ENCODE measurements around the gene B4GAT1. TPM values are rescaled to one million over a fixed set of nuclear protein-coding genes. Genes with fewer than 3 reads are reported as not detected.
A peak's percentile ranks its signal among the peaks of the same experiment; 100 is the strongest.

Gene B4GAT1
- total and polyA plus RNA-seq, 2 of the 13 experiments (the other 11 are each of a cell fraction or from before 2014, with no cell fraction given) = 40.4 to 109 TPM

DNA sequence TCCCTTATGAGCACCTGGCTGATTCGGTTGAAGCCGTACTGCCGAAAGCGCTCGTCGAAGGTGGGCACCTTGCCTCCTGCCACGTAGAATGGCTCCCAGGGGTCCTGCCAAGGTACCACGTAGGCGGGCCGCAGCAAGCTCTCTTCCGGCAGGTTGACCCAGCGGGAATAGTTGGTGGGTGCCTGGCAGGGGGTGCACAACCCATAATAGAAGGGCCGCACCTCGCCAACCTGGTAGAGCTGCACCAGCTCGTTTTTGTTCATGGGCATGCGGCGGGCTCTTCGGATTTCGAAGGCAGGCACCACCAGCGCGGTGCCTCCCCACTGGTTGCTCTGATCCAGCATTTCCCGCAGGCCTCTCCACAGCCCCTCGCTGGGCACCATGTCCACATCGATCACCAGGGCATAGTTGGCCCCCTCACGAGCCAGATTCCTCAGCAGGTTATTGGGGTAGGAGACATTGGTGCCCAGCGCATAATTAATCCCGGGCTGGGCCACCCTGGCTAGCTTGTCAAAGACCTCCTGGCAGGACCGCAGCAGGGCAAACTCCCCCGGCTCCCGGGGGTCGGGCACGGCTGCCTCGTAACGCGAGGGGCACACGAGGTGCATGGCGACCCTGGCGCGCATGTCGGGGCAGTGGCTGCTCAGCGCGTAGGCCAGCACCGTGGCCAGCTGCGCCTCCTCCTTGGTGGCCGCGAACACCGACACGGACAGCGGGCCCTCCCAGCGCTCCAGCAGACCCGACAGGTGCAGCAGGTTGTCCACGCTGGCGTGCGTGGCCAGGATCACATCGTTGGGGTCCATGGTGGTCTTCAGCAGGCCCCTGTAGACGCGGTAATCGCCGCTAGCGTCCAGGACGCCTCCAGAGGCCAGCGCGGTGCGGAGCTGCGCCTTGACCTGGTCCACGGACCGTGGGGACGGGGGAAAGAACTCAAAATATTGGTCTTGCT is 679 bp downstream of the B4GAT1 start (continued):
- 0 out of 2 replicates have a peak, but pooled peaks have one; percentile 18 for TF ChIP-seq ZBTB7A (CRISPR knock-in tag; IDR thresholded peaks at IDR 0.05)
- 0 out of 2 replicates have a peak, but pooled peaks have one; percentile 15 for TF ChIP-seq ZNF563 (CRISPR knock-in tag; IDR thresholded peaks at IDR 0.05)
- TF ChIP-seq SPEN (CRISPR knock-in tag; IDR thresholded peaks at IDR 0.05; ENCODE audit: low read depth) = peak; percentile 61; the same call in 1 of the 2 replicates
- TF ChIP-seq ZNF414 (CRISPR knock-in tag; IDR thresholded peaks at IDR 0.05) = no peak
- peak; percentile 59; the same call in 1 of the 2 replicates for TF ChIP-seq ZSCAN31 (CRISPR knock-in tag; IDR thresholded peaks at IDR 0.05; ENCODE audit: low read depth)
- no peak for TF ChIP-seq ZNF629 (CRISPR knock-in tag; conservative IDR thresholded peaks at IDR 0.05)
- TF ChIP-seq MTF1 (CRISPR knock-in tag; IDR thresholded peaks at IDR 0.05) = no peak
- TF ChIP-seq ZFY (CRISPR knock-in tag; IDR thresholded peaks at IDR 0.05) = 0 out of 2 replicates have a peak, but pooled peaks have one; percentile 60
- no peak; the same call in 1 of the 2 replicates for TF ChIP-seq ZNF746 (CRISPR knock-in tag; IDR thresholded peaks at IDR 0.05)
- TF ChIP-seq MYPOP (CRISPR knock-in tag; IDR thresholded peaks at IDR 0.05) = peak; percentile 38
- TF ChIP-seq, protein P1, sequence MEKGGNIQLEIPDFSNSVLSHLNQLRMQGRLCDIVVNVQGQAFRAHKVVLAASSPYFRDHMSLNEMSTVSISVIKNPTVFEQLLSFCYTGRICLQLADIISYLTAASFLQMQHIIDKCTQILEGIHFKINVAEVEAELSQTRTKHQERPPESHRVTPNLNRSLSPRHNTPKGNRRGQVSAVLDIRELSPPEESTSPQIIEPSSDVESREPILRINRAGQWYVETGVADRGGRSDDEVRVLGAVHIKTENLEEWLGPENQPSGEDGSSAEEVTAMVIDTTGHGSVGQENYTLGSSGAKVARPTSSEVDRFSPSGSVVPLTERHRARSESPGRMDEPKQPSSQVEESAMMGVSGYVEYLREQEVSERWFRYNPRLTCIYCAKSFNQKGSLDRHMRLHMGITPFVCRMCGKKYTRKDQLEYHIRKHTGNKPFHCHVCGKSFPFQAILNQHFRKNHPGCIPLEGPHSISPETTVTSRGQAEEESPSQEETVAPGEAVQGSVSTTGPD (CRISPR knock-in tag; IDR thresholded peaks at IDR 0.05) = no peak
- peak; percentile 27; the same call in 1 of the 2 replicates for TF ChIP-seq ZNF451 (CRISPR knock-in tag; IDR thresholded peaks at IDR 0.05)
- TF ChIP-seq HOXA5 (CRISPR knock-in tag; IDR thresholded peaks at IDR 0.05) = peak; percentile 67; the same call in 1 of the 2 replicates
- TF ChIP-seq KIAA2018 (CRISPR knock-in tag; IDR thresholded peaks at IDR 0.05; ENCODE audit: borderline replicate concordance) = no peak
- 0 out of 2 replicates have a peak, but pooled peaks have one; percentile 47 for TF ChIP-seq FOXO4 (CRISPR knock-in tag; conservative IDR thresholded peaks at IDR 0.05)
